ENCODE data around the gene TRIO.

Gene TRIO

GRCh38 chr5:14488709-14489108 lies 345.6 kb downstream of the TRIO start:
- DNase-seq (ENCODE audit: low read depth): no peak

- DNase-seq (ENCODE audit: low read depth): no peak
These were observed 346.5 kb downstream of the TRIO start for GRCh38 chr5:14489643-14490042.

GRCh38 chr5:14490309-14490711 lies 347.2 kb downstream of the TRIO start:
- DNase-seq (ENCODE audit: low read depth): no peak

- DNase-seq (ENCODE audit: low read depth): no peak
These were observed 348.1 kb downstream of the TRIO start for GRCh38 chr5:14491015-14491915.

- DNase-seq (ENCODE audit: low read depth): no peak
These were observed 349.3 kb downstream of the TRIO start for GRCh38 chr5:14492331-14492964.

- no peak for DNase-seq (ENCODE audit: low read depth)
These were observed 352.2 kb downstream of the TRIO start for GRCh38 chr5:14495301-14495700.

- no peak for DNase-seq (ENCODE audit: low read depth)
These were observed 354.2 kb downstream of the TRIO start for GRCh38 chr5:14497311-14497710.

GRCh38 chr5:14501353-14502293 lies 358.5 kb downstream of the TRIO start:
- no peak for DNase-seq (ENCODE audit: low read depth)

GRCh38 chr5:14502294-14502690 lies 359.1 kb downstream of the TRIO start:
- no peak for DNase-seq (ENCODE audit: low read depth)

- no peak for DNase-seq (ENCODE audit: low read depth)
These were observed 360.0 kb downstream of the TRIO start for GRCh38 chr5:14503017-14503680.

- no peak for DNase-seq (ENCODE audit: low read depth)
These were observed 360.7 kb downstream of the TRIO start for GRCh38 chr5:14503681-14504331.

- no peak for DNase-seq (ENCODE audit: low read depth)
These were observed 361.2 kb downstream of the TRIO start for GRCh38 chr5:14504332-14504727.

GRCh38 chr5:14504816-14505215 lies 361.7 kb downstream of the TRIO start:
- no peak for DNase-seq (ENCODE audit: low read depth)

GRCh38 chr5:14505310-14506139 lies 362.4 kb downstream of the TRIO start:
- no peak for DNase-seq (ENCODE audit: low read depth)

GRCh38 chr5:14506140-14506538 lies 363.0 kb downstream of the TRIO start:
- DNase-seq (ENCODE audit: low read depth): no peak

- no peak for DNase-seq (ENCODE audit: low read depth)
These were observed 363.5 kb downstream of the TRIO start for GRCh38 chr5:14506661-14507060.

- DNase-seq (ENCODE audit: low read depth): no peak
These were observed 364.2 kb downstream of the TRIO start for GRCh38 chr5:14507156-14507941.

- DNase-seq (ENCODE audit: low read depth): no peak
These were observed 364.9 kb downstream of the TRIO start for GRCh38 chr5:14508046-14508445.

GRCh38 chr5:14509556-14509955 lies 366.4 kb downstream of the TRIO start:
- no peak for DNase-seq (ENCODE audit: low read depth)
